Activated effector memory CD4-positive, alpha-beta T cell treated with anti-CD3 and anti-CD28 coated beads, Interleukin-2, amount 50 U/mL, for 16 hours (primary cell): ENCODE data around the gene QKI.
"Not testable (repeated sequence)": the region's sequence is repeated elsewhere in the genome, so short reads cannot be mapped to it uniquely, and the experiment has no call there.

Experiments used
- DNase-seq: peaks from one replicate; pipeline ENCODE4 v3.0.0-alpha.2; 2020

The QKI gene

GRCh38 chr6:163415620-163416556 is 1.4 kb downstream of the QKI start:
- DNase-seq, result peak; percentile 73

DNA sequence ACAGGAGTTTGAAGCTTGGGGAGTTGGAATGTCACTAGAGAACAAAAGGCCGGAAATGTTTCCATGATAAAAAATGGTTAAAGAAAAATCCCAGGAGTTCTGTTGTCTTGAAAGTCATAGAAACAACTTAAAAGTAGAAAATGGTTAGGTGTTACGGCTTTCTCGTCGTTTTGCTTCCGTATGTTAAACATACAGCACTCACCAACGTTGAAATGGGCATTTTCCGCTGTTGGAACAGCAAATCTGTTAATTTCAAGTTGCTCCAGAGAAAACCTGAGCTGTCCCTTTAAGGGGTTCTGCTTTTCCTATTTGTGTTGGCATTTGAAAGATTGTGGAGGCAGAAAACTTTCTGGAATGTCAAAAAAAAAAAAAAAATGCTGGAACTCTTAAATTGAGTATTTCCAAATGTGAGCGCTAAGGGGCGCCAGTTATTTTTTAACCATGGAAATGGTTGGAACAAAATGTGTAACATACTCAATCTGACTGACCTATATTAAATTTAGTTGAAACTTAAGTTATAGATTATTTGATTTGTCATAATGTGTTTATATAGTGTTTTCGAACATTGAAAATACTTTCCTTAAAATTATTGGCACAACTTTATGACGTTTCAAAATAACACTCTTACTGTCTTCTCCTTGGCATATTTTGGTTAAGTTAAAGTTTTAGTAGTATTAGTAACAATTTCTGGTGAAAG is 2.2 kb downstream of the QKI start:
- no peak for DNase-seq

- DNase-seq, result no peak
Measured at GRCh38 chr6:163417595-163417994, 3.1 kb downstream of the QKI start.

GRCh38 chr6:163418311-163419029 is 4.0 kb downstream of the QKI start:
- no peak for DNase-seq

DNA sequence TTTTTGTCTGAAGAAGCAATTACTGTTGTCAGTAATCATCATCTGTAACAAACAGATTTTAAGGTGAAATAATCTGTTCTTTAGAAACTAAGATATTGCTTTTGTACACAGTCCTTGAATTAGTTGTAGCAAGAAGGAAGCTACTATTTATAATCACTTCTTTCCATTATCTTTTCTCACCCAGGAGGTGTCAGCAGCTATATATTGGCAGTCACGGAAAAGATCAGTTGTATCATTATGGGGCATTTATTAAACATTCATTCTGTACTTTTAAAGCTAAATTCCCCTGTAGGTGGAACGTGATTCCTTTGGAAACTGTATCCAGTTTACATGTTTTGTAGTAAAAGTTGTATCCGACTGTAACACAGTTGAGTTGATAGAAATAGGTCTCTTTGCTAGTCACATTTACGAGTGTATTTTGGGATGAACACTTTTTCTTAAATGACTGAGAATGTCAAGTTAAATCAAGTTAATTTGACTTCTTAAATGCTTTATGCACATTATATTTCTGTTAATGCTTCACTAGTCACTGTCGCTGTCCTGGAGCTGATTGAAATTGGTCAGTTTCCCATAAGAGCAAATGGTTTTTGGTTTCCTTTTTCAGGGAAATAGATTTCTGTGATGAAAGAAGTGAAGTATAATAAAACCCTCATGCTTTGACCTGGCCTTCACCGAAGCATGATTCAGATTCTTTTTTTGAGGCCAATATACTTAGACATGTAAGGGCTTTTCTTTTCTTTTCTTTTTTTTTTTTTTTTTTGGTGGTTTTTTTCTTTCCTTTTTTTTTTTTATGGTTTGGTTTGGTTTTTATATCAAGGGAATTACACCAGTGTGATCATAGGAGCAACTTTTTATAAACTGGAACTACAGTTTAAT is 5.1 kb downstream of the QKI start:
- no peak for DNase-seq

GRCh38 chr6:163420289-163420614 is 5.7 kb downstream of the QKI start:
- no peak for DNase-seq

DNA sequence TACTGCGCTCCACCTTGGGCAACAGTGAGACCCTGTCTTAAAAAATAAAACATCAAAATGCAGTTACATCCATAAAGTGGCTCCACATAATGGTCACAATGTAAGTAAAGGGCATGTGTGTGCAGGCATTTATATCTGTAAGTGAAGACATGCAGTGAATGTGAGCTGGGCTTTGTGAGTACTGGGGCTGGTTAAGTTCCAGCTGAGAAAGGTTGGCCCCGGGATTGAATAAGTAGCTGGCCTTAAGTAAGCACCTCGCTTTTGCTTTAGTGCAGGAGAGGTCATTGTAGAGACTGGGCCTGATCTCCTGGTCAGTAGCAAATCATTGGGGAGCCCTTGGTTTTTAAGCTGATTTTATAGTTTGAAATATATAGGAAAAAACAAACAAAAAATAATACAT is 8.0 kb downstream of the QKI start:
- DNase-seq, result no peak

GRCh38 chr6:163423696-163424095 is 9.2 kb downstream of the QKI start:
- no peak for DNase-seq

GRCh38 chr6:163427498-163428254 is 13.2 kb downstream of the QKI start:
- no peak for DNase-seq

DNA sequence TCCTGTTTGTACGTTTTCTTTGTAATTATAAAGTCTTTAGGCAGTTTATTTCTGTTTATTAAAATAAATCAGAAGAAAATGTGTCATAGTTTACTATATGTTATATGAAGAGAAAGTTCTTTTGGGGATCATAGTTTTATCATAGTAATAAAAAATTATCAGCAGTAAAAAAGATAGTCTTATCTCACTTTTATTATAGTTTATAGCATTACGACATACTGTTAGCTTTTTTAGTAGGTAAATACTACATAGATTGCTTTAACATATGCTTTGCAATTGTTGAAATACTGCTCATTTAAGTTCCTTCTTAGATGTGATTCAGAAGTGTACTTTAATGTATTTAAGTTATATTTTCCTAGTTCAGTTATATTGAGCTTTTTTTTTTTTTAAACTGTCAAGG is 13.9 kb downstream of the QKI start:
- no peak for DNase-seq

DNA sequence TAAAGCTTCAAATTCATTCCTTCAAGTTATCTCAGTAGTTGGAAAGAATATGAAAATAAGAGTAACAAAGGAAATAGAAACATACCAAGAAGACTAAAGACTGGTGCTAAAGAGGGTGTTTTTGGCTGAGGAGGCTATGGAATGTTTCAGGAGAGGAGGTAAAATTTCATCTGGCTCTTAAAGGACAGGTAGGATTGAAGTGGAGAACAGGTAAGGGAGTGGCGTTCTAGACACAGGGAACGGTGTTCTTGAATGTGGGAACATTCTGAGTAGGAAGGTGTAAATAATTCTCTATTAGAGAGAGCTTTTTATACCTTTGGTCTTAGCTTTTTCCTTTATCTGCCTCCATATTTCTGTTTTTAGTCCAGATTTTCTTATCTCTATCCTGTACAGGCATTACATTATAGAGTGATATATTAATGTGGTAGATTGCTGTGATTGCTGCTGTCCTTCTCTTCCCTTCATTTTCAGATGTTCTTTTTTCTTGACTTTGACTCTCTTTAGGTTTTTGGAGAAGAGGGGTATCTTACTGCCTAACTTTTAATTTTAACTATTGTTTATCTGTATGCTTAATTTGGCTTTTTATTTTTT is 15.4 kb downstream of the QKI start:
- no peak for DNase-seq

DNA sequence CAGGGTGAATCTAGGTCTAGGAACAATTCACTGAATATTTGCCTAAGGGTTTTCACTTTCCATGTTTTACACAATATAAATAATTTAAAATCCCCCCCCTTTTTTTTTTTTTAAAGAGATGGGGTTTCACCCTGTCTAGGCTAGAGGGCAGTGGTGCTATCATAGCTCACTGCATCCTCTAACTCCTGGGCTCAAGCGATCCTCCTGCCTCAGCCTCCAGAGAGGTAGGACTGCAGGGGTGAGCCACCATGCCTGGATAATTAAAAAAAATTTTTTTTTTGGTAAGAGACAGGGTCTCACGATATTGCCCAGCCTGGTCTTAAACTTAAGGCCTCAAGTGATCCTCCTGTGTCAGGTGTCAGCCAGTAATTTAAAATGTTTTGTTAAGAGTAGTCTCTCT is 17.8 kb downstream of the QKI start:
- DNase-seq, result no peak

GRCh38 chr6:163433486-163433885 is 19.0 kb downstream of the QKI start:
- DNase-seq, result not testable (repeated sequence)

GRCh38 chr6:163435023-163435422 is 20.5 kb downstream of the QKI start:
- no peak for DNase-seq

DNA sequence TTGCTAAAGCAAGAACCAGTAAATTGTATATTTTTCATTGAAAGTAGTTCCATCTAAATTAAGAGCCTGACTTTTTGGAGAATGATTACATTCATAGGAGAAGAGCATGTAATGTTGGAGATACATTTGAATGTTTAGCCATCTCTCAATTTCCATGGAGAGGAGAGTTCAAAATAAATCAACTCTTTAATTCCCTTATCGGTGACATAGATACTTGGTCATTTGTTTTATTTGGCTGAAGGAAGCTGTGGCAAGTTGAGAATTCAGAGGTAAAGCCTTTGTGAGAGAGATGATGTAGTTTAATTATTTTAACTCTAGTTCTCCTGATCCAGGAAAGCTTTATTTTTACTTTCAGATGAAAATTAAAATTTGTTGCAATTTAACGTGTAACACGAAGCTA is 22.3 kb downstream of the QKI start:
- DNase-seq, result no peak

DNA sequence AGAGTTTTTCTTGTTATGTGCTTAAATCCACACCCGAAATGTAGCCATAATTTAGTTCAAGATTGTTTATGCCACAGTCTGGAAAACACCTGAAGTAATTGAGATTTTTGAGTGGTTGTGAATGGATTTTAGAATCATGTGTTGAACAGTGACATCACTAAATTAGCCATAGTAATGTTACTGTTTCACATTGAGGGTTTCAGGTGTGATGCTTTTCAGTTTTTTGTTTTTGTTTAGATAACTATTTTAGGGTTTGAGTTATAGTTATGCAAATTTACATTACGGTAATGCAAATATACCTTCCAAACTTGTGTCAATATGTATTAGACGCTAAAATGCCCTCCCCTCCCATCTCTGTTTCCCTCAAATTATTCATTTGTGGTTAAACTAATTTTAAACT is 22.9 kb downstream of the QKI start:
- DNase-seq, result no peak

GRCh38 chr6:163438298-163438939 is 23.9 kb downstream of the QKI start:
- no peak for DNase-seq

- peak; percentile 73 for DNase-seq
Measured at GRCh38 chr6:163438940-163439335, 24.4 kb downstream of the QKI start.

DNA sequence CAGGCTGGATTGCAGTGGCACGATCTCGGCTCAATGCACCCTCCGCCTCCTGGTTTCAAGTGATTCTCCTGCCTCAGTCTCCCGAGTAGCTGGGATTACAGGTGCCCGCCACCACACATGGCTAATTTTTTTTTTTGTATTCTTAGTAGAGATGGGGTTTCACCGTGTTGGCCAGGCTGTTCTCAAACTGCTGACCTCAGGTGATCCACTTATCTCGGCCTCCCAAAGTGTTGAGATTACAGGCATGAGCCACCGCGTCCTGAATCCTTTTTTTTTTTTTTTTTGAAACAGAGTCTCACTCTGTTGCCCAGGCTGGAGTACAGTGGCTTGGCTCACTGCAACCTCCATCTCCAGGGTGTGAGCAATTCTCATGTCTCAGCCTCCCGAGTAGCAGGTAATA is 24.9 kb downstream of the QKI start:
- not testable (repeated sequence) for DNase-seq

DNA sequence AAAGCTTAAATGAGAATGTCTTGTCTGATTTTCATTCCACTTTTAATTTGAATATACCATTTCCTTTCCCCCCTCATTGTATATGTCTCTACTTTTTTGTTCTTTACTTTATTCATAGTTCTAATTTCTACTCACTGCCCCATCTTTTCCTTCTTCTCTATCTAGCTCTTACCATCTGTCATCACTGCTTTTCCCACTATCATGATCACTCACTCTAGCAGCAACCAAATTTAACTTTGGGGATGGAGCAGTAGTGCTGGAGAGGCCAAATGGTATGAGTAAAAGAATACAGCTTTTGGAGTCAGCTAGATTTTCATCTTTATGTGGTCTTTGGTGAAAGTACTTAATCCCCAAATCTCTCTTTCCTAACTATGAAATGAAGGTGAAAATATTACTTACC is 25.5 kb downstream of the QKI start:
- no peak for DNase-seq

GRCh38 chr6:163442336-163442735 is 27.8 kb downstream of the QKI start:
- DNase-seq, result no peak
